Neural progenitor cell (in vitro differentiated cells): ENCODE results near the gene CAAP1. TPM values are rescaled to one million over a fixed set of nuclear protein-coding genes. Genes with fewer than 3 reads are reported as not detected.

Experiments used
- DNase-seq: peaks from one replicate; pipeline ENCODE4 v3.0.0-alpha.2; 2016; ENCODE audit warnings: low spot score
- H2AFZ ChIP-seq: fragments of 200-600 bp; sonication (generic); replicated peaks from 2 replicates; pipeline ENCODE4 v1.6.1; 2016; ENCODE audit warnings: antibody characterized with exemption
- H3F3A ChIP-seq: fragments of 200-600 bp; sonication (generic); 2 replicates; pipeline ENCODE4 v1.6.1; 2016; ENCODE audit warnings: antibody characterized with exemption, low read depth
- H3K27ac ChIP-seq: fragments of 200-600 bp; sonication (generic); 2 replicates; pipeline ENCODE4 v1.5.1; 2016; ENCODE audit warnings: mild to moderate bottlenecking
- H3K27me3 ChIP-seq: fragments of 200-600 bp; sonication (generic); 2 replicates; pipeline ENCODE4 v1.6.1; 2016; ENCODE audit warnings: mild to moderate bottlenecking, moderate library complexity
- H3K36me3 ChIP-seq: fragments of 200-600 bp; sonication (generic); 2 replicates; pipeline ENCODE4 v1.5.1; 2016
- H3K4me1 ChIP-seq: fragments of 200-600 bp; sonication (generic); 2 replicates; pipeline ENCODE4 v1.6.1; 2016; ENCODE audit warnings: mixed run types
- H3K4me2 ChIP-seq: fragments of 200-600 bp; sonication (generic); 2 replicates; pipeline ENCODE4 v1.6.1; 2016
- H3K4me3 ChIP-seq: fragments of 200-600 bp; sonication (generic); 2 replicates; pipeline ENCODE4 v1.5.1; 2016
- H3K79me2 ChIP-seq: fragments of 200-600 bp; sonication (generic); 2 replicates; pipeline ENCODE4 v1.6.1; 2016; ENCODE audit warnings: low read depth
- H3K9ac ChIP-seq: fragments of 200-600 bp; sonication (generic); 2 replicates; pipeline ENCODE4 v1.6.1; 2016
- H3K9me3 ChIP-seq: fragments of 200-600 bp; sonication (generic); 2 replicates; pipeline ENCODE4 v1.5.1; 2016; ENCODE audit warnings: low read depth
- H4K20me1 ChIP-seq: fragments of 200-600 bp; sonication (generic); 2 replicates; pipeline ENCODE4 v1.6.1; 2016; ENCODE audit warnings: low read depth
- H3K27ac Mint-ChIP-seq: 3 replicates; pipeline ENCODE4 v1.8.0; 2021; ENCODE audit warnings: mixed read lengths
- H3K27me3 Mint-ChIP-seq: 2 replicates; pipeline ENCODE4 v1.8.0; 2022; ENCODE audit warnings: low read depth, mild to moderate bottlenecking, inconsistent platforms, moderate library complexity, mixed read lengths; ENCODE audit not compliant: insufficient read depth
- H3K36me3 Mint-ChIP-seq: 3 replicates; pipeline ENCODE4 v1.8.0; 2021; ENCODE audit warnings: mixed read lengths
- H3K4me1 Mint-ChIP-seq: 3 replicates; pipeline ENCODE4 v1.8.0; 2021; ENCODE audit warnings: mixed read lengths
- H3K4me3 Mint-ChIP-seq: 3 replicates; pipeline ENCODE4 v1.8.0; 2021; ENCODE audit warnings: mild to moderate bottlenecking, moderate library complexity, mixed read lengths
- H3K9me3 Mint-ChIP-seq: 3 replicates; pipeline ENCODE4 v1.8.0; 2020; ENCODE audit warnings: mixed read lengths
- EZH2 ChIP-seq: fragments of 200-600 bp; sonication (generic); IDR thresholded peaks from 2 replicates; pipeline ENCODE4 v1.6.1; 2017; ENCODE audit warnings: antibody characterized with exemption, mild to moderate bottlenecking, moderate library complexity
- EZH2phosphoT487 ChIP-seq: fragments of 200-600 bp; sonication (generic); IDR thresholded peaks from 2 replicates; pipeline ENCODE4 v1.6.1; 2017; ENCODE audit warnings: antibody characterized with exemption
- total RNA-seq: library from RNA; depleted of rRNA; stranded (reverse); fragments of >200 nt; gene quantifications from 2 replicates; pipeline ENCODE4 v1.2.3, GENCODE V29; 2015; ENCODE audit warnings: low replicate concordance
- TF ChIP-seq, protein P1 (sequence below): fragments of 200-600 bp; sonication (generic); IDR thresholded peaks from 2 replicates; pipeline ENCODE4 v1.5.1; 2017; ENCODE audit warnings: antibody characterized with exemption, mild to moderate bottlenecking

CAAP1 gene
- total RNA-seq, 1 donor from 2014 or later = 44.1 TPM

- H2AFZ ChIP-seq = no peak overlapping the region
- H4K20me1 ChIP-seq = no peaks in the 10 kb centered on the region
- H3K79me2 ChIP-seq = no peaks in the 10 kb centered on the region
- no peak overlapping the region for H3K4me3 Mint-ChIP-seq
- no peaks in the 10 kb centered on the region for H3K27me3 ChIP-seq
- no peak overlapping the region for H3K9ac ChIP-seq
- no peak overlapping the region for H3K4me2 ChIP-seq
- H3K9me3 ChIP-seq = no peaks in the 10 kb centered on the region
- H3K27ac Mint-ChIP-seq = no peak overlapping the region
- H3F3A ChIP-seq = no peaks in the 10 kb centered on the region
- TF ChIP-seq, protein P1, sequence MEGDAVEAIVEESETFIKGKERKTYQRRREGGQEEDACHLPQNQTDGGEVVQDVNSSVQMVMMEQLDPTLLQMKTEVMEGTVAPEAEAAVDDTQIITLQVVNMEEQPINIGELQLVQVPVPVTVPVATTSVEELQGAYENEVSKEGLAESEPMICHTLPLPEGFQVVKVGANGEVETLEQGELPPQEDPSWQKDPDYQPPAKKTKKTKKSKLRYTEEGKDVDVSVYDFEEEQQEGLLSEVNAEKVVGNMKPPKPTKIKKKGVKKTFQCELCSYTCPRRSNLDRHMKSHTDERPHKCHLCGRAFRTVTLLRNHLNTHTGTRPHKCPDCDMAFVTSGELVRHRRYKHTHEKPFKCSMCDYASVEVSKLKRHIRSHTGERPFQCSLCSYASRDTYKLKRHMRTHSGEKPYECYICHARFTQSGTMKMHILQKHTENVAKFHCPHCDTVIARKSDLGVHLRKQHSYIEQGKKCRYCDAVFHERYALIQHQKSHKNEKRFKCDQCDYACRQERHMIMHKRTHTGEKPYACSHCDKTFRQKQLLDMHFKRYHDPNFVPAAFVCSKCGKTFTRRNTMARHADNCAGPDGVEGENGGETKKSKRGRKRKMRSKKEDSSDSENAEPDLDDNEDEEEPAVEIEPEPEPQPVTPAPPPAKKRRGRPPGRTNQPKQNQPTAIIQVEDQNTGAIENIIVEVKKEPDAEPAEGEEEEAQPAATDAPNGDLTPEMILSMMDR = no peak
- TF ChIP-seq EZH2 (no peak), EZH2phosphoT487 (no peak)
- peaks cover 36% of the 10 kb centered on the region for H3K36me3 ChIP-seq
- H3K27me3 Mint-ChIP-seq = no peaks in the 10 kb centered on the region
- H3K36me3 Mint-ChIP-seq = peaks cover 25% of the 10 kb centered on the region
- H3K9me3 Mint-ChIP-seq = no peaks in the 10 kb centered on the region
- no peak overlapping the region for H3K27ac ChIP-seq
- H3K4me1 ChIP-seq = no peaks in the 10 kb centered on the region
- no peaks in the 10 kb centered on the region for H3K4me1 Mint-ChIP-seq
- H3K4me3 ChIP-seq = no peak overlapping the region
- no peak for DNase-seq
Measured at GRCh38 chr9:26925609-26926008, 33.0 kb upstream of the CAAP1 start.

DNA sequence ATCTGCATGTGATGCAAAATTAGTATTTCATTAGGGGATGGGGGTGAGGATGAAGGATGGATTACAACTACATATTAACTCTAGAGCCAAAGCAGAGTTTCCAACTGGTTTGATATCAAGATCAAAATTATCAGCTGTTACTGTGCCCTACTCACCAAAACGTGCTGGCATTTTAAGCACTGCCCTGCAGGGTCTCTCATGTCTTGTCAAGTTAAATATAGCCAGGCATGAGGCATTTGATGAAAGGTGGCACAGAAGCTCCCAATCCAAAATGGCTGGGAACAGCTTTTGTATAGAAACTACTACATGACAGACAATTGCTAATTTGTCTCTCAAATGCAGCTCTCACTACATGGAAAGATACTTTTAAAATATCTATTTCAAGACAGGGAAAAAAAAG lies 27.1 kb upstream of the CAAP1 start:
- Histone ChIP-seq H3K9ac (no peak overlapping the region), H3K36me3 (peaks cover 23% of the 10 kb centered on the region), H3K27ac (no peak overlapping the region), H3K27me3 (no peaks in the 10 kb centered on the region), H4K20me1 (no peaks in the 10 kb centered on the region), H2AFZ (no peak overlapping the region), H3K4me1 (no peaks in the 10 kb centered on the region), H3K4me3 (no peak overlapping the region), H3K79me2 (no peaks in the 10 kb centered on the region), H3K9me3 (no peaks in the 10 kb centered on the region), H3K4me2 (no peak overlapping the region), H3F3A (no peaks in the 10 kb centered on the region)
- no peaks in the 10 kb centered on the region for H3K4me1 Mint-ChIP-seq
- H3K27me3 Mint-ChIP-seq = no peaks in the 10 kb centered on the region
- TF ChIP-seq EZH2phosphoT487 (no peak), EZH2 (no peak)
- TF ChIP-seq, protein P1 = no peak
- H3K4me3 Mint-ChIP-seq = no peak overlapping the region
- peaks cover 40% of the 10 kb centered on the region for H3K36me3 Mint-ChIP-seq
- no peaks in the 10 kb centered on the region for H3K9me3 Mint-ChIP-seq
- DNase-seq = no peak
- no peak overlapping the region for H3K27ac Mint-ChIP-seq

DNA sequence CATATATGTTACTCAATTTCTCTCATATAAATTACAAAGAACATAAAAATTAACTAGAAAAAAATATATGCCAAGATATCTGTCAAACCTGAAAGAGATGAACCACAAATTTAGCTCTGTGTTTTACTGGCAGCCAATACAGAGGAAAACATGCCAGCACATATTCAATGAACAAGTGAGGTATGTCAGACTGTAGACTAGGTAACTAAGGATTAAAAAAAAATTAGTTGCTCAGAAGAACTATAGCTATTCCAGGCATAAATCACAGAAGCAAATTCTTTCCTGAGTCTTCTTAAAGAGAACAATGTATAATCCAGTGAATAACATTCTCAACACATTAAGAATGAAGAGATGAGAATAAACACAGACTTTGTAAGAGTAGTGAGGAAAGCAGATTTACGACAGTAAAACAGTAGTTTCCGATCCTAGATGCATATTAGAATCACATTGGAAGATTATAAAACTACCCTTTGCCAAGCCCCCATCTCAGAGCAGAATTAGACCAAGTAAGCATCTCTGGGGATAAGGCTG lies 20.6 kb upstream of the CAAP1 start:
- TF ChIP-seq, protein P1 = no peak
- no peak for TF ChIP-seq EZH2
- no peak for TF ChIP-seq EZH2phosphoT487
- no peaks in the 10 kb centered on the region for H3K9me3 ChIP-seq
- Mint-ChIP-seq H3K27me3 (no peaks in the 10 kb centered on the region), H3K27ac (no peak overlapping the region), H3K4me3 (no peak overlapping the region), H3K4me1 (no peaks in the 10 kb centered on the region), H3K9me3 (no peaks in the 10 kb centered on the region), H3K36me3 (peaks cover 23% of the 10 kb centered on the region)
- H3K4me1 ChIP-seq = no peaks in the 10 kb centered on the region
- H4K20me1 ChIP-seq = no peaks in the 10 kb centered on the region
- H3K36me3 ChIP-seq = peaks cover 22% of the 10 kb centered on the region
- no peak overlapping the region for H3K9ac ChIP-seq
- H3K27me3 ChIP-seq = no peaks in the 10 kb centered on the region
- no peak overlapping the region for H3K27ac ChIP-seq
- H3K4me3 ChIP-seq = no peak overlapping the region
- H2AFZ ChIP-seq = no peak overlapping the region
- H3K79me2 ChIP-seq = no peaks in the 10 kb centered on the region
- H3K4me2 ChIP-seq = no peak overlapping the region
- H3F3A ChIP-seq = no peaks in the 10 kb centered on the region
- DNase-seq = no peak
